Skeletal muscle satellite cell (primary cell): ENCODE results near the gene ALCAM.

Experiments used
- H3K27me3 ChIP-seq: 2 replicates; pipeline ENCODE4 v1.7.0; 2013; ENCODE audit warnings: low read length; ENCODE audit not compliant: control insufficient read depth, insufficient read depth
- H3K36me3 ChIP-seq: 2 replicates; pipeline ENCODE4 v1.7.0; 2013; ENCODE audit warnings: mild to moderate bottlenecking, control low read depth, low read length; ENCODE audit not compliant: insufficient read depth
- H3K4me1 ChIP-seq: 2 replicates; pipeline ENCODE4 v1.7.0; 2013; ENCODE audit warnings: low read length; ENCODE audit not compliant: control insufficient read depth, insufficient read depth
- H3K4me2 ChIP-seq: 2 replicates; pipeline ENCODE4 v1.7.0; 2013; ENCODE audit warnings: mild to moderate bottlenecking, low read length
- H3K4me3 ChIP-seq: 2 replicates; pipeline ENCODE4 v1.7.0; 2013; ENCODE audit warnings: low read length
- H3K9ac ChIP-seq: 2 replicates; pipeline ENCODE4 v1.7.0; 2013; ENCODE audit warnings: mild to moderate bottlenecking, low read depth, low read length, moderate library complexity
- H3K9me3 ChIP-seq: replicated peaks from 2 replicates; pipeline ENCODE4 v1.7.0; 2013; ENCODE audit warnings: mild to moderate bottlenecking, control low read depth, low read length

The ALCAM gene

DNA sequence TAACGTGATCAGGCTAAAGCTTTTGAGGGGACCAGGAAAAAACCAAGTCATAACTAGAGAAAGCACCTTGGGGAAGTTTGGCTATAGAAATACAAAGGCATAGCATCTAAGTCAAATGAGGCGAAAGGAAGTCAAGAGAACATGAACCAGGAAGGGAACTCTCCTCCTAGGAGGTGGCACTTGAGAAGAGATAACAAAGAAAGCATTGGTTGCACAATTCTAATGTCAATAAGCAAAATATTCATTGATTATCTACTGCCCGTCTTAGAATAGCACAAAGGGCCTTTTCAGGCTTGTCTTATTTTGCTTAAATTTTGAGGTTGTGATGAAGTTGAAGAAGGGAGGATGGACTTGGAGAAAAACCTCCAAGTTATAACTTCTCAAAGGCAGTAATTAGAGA, 73.4 kb downstream of the ALCAM start:
- H3K9ac ChIP-seq = no peak overlapping the region
- no peaks in the 10 kb centered on the region for H3K36me3 ChIP-seq
- H3K27me3 ChIP-seq = no peaks in the 10 kb centered on the region
- no peaks in the 10 kb centered on the region for H3K9me3 ChIP-seq
- no peak overlapping the region for H3K4me2 ChIP-seq
- peaks cover 11% of the 10 kb centered on the region for H3K4me1 ChIP-seq
- no peak overlapping the region for H3K4me3 ChIP-seq

DNA sequence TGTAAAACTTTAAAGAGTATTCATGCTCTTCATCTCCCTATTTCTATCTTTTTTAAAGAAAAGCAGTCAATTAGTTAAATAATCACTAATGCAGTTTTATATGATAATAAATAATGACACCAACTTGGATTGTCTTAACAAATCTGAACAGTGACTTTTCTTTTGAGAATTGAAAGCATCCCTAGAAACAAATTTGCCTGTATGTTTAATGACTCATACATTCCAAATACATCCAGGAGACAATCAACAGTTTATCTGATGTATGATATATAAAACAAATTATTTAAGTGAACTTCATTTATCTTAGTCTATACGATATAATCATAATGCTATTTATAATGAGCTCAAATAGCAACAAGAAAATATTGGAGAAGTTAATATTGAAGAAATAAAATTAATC, 78.0 kb downstream of the ALCAM start:
- no peak overlapping the region for H3K4me2 ChIP-seq
- no peaks in the 10 kb centered on the region for H3K27me3 ChIP-seq
- peaks cover 3% of the 10 kb centered on the region for H3K36me3 ChIP-seq
- peaks cover 14% of the 10 kb centered on the region for H3K4me1 ChIP-seq
- no peaks in the 10 kb centered on the region for H3K9me3 ChIP-seq
- H3K4me3 ChIP-seq = no peak overlapping the region
- H3K9ac ChIP-seq = no peak overlapping the region

DNA sequence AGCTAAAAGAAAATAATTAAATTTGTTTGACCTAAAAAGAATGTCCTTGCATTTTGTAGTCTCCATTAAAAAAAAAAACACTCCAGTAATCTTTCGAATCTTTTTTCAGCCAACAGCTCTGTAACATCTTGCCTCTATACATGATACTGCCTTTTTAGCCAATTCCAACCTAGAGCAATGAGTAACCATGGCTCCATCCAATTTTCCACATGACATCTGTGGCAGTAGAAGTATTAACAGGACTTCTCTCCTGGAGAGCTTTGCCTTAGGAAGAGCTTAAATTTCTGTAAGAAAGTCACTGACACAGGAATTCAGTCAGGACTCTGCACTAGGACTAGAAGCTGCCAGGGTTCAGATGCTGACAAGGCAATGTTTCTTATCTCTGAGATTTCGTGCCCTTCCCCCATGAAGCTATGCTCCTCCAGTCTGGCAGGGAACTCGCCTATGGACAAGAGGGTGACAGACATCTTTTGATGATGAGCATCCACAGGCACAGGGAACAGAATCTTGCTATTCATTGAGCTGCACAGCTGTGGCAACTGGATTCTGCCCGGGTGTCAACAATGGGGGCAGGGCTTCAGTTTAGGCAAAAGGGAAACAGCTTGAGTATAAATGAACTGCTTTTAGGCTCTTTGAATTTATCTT, 81.8 kb downstream of the ALCAM start:
- Histone ChIP-seq H3K4me1 (peaks cover 14% of the 10 kb centered on the region), H3K9me3 (no peaks in the 10 kb centered on the region), H3K4me2 (no peak overlapping the region), H3K36me3 (peaks cover 3% of the 10 kb centered on the region), H3K9ac (no peak overlapping the region), H3K27me3 (no peaks in the 10 kb centered on the region), H3K4me3 (no peak overlapping the region)

DNA sequence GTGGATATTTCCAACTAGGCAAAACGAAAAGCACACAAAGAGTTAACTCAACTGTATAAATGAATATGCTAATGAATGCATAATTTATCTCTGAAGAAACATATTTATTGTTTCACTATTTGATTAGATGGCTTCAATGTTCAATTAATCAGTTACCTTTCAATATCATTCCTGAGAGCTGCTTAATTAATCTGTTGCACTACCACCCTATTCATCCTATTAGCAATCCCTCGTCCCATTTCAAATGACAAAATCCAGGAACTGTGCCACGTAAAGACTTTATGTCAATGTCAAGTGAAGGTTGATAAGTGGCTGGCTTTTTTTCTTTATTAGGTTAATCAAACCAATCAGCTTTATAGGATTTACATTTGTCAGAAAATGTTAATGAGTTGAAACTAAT, 82.7 kb downstream of the ALCAM start:
- peaks cover 9% of the 10 kb centered on the region for H3K4me1 ChIP-seq
- H3K27me3 ChIP-seq = no peaks in the 10 kb centered on the region
- H3K4me3 ChIP-seq = no peak overlapping the region
- no peak overlapping the region for H3K4me2 ChIP-seq
- H3K9me3 ChIP-seq = no peaks in the 10 kb centered on the region
- no peak overlapping the region for H3K9ac ChIP-seq
- H3K36me3 ChIP-seq = peaks cover 3% of the 10 kb centered on the region

DNA sequence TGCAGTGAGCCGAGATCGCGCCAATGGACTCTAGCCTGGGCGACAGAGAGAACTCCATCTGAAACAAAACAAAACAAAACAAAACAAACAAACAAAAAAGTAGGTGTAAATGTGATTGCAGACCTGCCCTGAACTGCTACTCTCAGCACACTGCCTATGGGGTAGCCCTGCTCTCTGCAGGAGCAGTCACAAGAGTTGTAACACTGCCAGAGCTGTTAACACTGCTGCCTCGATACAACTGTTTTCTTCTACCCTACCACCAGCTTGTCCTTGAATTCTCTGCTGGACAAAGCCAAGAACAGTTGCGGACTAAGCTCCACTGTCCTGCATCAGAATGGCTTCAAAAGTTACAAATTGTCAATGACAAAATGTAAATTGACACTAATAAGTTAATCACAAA, 89.3 kb downstream of the ALCAM start:
- Histone ChIP-seq H3K36me3 (no peaks in the 10 kb centered on the region), H3K9ac (no peak overlapping the region), H3K27me3 (no peaks in the 10 kb centered on the region), H3K4me3 (no peak overlapping the region), H3K4me1 (peaks cover 17% of the 10 kb centered on the region), H3K9me3 (no peaks in the 10 kb centered on the region), H3K4me2 (no peak overlapping the region)

DNA sequence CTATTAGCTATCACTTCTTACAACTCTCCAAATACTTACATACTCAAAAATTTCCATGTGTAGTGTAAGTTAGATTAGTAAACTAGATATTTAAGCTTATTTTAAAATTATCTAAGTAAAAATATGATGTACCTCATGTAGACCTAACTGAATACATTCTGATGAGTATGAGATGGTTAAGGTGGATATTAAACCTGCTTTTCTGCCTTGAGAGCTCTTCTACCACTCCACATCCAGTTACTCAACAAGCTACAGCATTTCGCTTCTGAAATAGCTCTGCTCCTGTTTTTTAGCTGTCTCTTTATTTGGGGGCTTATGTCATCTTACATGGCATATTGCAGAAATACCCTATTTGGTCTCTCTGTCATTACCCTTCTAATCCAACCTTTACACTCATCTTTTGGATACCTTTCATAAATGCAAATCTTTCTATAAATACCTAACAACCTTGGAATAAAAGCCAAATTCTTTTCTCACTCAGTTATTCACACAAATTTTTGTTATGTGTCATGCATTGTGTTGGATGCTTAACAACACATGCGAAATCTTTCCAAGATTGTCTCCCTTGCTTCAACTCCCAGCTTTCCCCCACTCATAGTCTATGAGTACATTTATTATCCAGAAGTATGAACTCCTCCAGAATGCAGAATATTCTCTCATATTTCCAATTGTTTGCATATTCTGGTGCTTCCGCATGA, 92.0 kb downstream of the ALCAM start:
- no peak overlapping the region for H3K9ac ChIP-seq
- no peaks in the 10 kb centered on the region for H3K9me3 ChIP-seq
- peaks cover 17% of the 10 kb centered on the region for H3K4me1 ChIP-seq
- H3K4me2 ChIP-seq = no peak overlapping the region
- H3K27me3 ChIP-seq = no peaks in the 10 kb centered on the region
- no peaks in the 10 kb centered on the region for H3K36me3 ChIP-seq
- H3K4me3 ChIP-seq = no peak overlapping the region

DNA sequence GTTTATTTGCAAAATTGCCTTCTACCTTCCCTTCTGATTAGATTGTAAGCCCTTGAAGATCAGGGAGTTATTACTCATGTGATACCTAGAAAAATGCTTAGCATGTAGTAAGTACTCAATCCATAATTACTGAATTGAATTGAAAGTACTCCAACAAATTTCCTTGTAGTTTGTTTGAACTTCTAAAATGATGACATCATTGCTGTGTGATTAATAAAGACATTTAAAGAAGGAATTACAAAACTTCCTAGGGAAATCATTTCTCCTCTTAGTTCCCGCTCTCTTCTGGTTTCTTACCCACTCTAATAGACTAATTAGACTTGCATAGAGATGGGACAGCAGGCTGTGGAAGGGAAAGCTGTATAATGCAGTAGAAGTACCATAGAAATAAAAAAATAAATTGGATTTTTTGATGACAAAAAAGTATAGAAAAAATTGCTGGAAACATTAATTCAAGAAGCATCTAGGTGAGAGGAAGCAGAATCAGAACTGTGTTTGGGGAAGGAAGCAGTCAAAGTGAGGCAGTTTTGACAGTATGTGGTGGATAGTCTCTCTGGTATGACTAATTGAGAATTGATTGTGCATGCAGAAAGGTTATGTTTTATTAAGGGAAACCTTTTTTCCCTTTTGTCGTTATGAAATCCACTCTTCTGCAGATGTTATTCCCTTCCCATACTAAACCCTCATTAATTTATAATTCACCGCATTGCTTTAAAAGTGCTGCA, 93.0 kb downstream of the ALCAM start:
- H3K36me3 ChIP-seq = no peaks in the 10 kb centered on the region
- H3K4me3 ChIP-seq = no peak overlapping the region
- no peak overlapping the region for H3K9ac ChIP-seq
- peaks cover 17% of the 10 kb centered on the region for H3K4me1 ChIP-seq
- no peaks in the 10 kb centered on the region for H3K9me3 ChIP-seq
- no peaks in the 10 kb centered on the region for H3K27me3 ChIP-seq
- H3K4me2 ChIP-seq = no peak overlapping the region

DNA sequence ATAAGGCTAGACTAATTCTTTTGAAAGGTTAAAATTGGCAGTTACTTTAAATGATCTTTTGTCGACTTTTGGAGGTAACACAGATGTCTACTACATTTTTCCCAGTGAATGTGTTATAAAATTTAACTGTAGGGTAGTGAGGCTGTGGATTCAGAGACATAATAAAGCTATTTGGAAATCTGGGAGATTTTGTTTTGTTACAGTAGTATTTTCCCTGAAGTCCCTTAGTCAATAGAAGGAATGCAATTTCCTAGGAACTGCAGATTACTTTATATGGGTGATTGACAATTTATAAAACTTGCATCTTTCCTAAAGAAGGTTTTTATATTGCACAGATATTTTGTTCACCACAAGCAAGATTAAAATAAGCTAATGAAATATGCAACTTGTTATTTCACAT, 96.9 kb downstream of the ALCAM start:
- H3K9me3 ChIP-seq = no peaks in the 10 kb centered on the region
- no peaks in the 10 kb centered on the region for H3K36me3 ChIP-seq
- H3K9ac ChIP-seq = no peak overlapping the region
- H3K4me2 ChIP-seq = no peak overlapping the region
- H3K27me3 ChIP-seq = no peaks in the 10 kb centered on the region
- peaks cover 34% of the 10 kb centered on the region for H3K4me1 ChIP-seq
- no peak overlapping the region for H3K4me3 ChIP-seq

DNA sequence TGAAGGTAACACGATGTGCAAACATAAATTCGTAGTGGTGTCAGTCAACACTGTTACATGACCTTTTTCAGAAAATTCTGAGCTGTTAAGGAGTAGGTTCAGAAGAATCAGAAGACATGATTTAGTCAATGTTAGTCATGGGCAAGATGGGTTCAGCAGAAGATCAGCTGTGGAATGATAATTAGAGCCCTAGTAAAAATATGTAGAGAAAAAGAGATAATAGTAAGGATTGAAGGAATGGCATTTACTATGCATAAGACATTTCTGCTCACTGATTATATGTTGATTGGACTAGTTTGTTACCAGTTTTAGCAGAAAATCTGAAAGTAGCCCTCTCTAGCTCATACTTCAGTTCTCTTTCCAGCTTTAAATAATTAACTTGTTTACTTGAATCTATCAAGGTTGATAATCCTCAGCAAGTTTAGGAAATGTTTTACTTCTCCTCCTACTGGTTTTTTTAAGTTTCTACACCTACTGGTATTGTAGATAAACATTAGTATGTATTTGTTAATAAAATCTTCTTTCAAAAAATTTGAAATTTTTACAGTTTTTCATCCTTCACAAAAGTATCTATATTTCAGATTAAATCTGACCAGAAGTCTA, 98.6 kb downstream of the ALCAM start:
- Histone ChIP-seq H3K4me3 (no peak overlapping the region), H3K9me3 (no peaks in the 10 kb centered on the region), H3K9ac (no peak overlapping the region), H3K4me2 (no peak overlapping the region), H3K27me3 (no peaks in the 10 kb centered on the region), H3K36me3 (no peaks in the 10 kb centered on the region), H3K4me1 (peaks cover 20% of the 10 kb centered on the region)

DNA sequence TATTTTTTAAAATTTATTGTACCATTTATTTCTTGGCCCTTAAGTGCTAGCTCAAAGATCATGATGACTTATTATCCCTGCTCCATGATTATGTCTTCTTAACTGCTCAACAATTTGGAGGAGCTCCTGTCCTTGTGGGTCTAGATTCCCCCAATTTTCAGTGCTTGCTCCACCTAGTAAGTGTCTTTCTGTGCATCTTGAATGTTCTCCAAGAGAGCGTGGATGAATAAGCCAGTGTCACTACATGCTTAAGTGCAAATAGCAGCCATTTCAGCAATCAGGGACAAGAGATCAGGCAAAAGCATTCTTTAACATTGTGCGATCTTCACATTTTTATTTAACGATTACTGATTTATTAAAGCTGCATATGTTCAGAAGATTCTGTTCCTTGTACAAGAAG, 99.4 kb downstream of the ALCAM start:
- no peaks in the 10 kb centered on the region for H3K9me3 ChIP-seq
- no peak overlapping the region for H3K4me3 ChIP-seq
- no peaks in the 10 kb centered on the region for H3K27me3 ChIP-seq
- no peaks in the 10 kb centered on the region for H3K36me3 ChIP-seq
- H3K4me1 ChIP-seq = peaks cover 17% of the 10 kb centered on the region
- no peak overlapping the region for H3K9ac ChIP-seq
- H3K4me2 ChIP-seq = no peak overlapping the region

DNA sequence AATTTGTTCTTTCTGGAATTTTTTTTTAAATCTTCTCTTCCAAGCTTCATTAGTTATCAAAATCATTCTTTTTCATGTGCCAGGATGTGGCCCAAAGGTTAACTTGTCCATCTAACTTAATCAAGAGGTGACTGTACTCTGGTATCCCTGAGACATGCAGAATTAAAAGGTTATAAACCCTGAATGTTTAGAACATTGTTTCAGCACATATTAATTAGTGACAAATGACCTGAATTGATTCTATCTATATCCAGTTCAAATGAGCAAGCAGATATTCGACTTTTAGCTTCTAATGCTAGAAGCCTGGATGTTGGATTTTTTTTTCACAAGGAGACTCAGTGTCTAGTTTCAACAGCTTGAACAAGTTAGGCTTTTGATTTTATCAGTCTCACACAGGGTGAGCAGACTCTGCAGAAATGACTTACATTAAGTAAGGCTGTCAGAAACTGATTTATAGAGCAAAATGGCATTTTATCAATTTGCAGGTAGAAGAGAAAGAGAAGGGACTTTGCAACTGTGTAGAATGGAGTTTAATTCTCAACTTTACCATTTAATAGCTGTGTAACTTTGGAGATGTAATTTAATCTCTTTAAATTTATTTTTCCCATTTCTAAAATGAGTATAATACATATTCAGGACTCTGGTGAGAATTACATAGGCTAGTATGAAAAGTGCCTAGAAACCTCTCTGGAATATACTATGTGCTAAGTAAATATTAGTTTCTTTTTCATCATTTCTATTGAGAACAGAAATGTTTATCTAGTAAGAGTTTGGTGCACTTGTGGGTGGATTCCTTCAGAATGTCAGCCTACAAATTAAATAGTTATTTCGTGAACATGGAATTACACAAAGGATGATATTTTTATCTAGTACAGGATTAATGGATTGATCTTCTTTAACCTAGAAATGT, 100.0 kb downstream of the ALCAM start:
- H3K36me3 ChIP-seq = no peaks in the 10 kb centered on the region
- H3K4me2 ChIP-seq = no peak overlapping the region
- no peaks in the 10 kb centered on the region for H3K9me3 ChIP-seq
- peaks cover 17% of the 10 kb centered on the region for H3K4me1 ChIP-seq
- no peak overlapping the region for H3K4me3 ChIP-seq
- H3K27me3 ChIP-seq = no peaks in the 10 kb centered on the region
- H3K9ac ChIP-seq = no peak overlapping the region
